ENCODE data around the gene EHBP1.

Gene EHBP1

DNA sequence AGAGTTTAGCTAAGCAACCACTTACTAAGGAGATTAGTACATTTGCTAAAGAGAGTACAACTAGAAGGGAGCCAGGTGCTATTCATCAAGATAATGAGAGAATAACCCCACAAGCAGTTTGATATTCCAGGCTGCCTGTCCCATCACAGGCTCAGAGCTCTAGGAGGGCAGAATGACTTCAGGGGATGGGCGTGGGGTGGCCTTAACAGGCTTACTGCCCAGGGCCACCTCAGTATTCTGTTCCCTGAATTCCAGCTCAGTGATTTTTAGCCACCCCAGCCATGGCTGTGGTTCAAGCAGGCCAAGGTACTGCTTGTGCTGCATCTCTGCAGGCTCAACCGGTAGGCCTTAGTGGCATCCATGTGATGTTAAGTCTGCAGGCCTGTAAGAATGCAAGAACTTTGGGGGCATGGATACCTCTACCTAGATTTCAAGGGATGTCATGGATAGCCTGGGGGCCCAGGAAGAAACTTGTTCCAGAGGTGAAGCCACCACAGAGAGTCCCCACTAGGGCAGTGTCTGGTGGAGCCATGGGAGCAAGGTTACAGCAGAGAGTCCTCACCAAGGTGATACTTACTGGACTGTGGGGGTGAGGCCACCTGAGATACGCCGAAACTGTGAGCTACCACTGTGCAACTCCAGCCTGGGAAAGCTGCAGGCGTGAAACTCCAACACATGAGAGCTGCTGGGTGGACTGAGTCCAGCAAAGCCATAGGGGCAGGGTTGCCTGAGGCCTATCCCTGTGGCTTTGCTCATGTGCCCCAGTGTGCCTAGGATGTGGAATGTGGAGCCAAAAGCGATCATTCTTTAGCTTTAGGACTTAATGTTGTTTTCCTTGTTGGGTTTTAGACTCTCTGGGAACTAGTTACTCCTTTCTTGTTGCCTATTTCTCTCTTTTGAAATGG is 107.7 kb downstream of the EHBP1 start:
- in situ Hi-C loops (cut with MboI; ENCODE audit: low sequenced_read_pairs): no loop called here

DNA sequence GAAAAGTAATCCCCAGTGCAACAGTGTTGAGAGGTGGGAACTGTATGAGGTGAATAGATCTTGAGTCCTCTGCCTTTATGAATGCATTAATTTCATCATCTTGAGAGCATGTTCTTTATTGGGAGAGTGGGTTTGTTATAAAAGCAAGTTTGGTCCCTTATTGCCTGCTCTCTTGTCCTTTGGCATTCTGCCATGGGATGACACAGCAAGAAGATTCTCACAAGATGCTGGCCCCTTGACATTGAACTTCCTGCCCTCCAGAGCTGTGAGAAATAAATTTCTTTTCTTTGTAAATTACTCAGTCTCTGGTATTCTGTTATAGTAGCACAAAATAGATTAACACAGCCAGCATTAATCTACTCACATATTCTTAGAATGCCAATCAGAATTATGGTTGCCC is 108.6 kb downstream of the EHBP1 start:
- in situ Hi-C loops (cut with MboI; ENCODE audit: low sequenced_read_pairs): no loop called here

DNA sequence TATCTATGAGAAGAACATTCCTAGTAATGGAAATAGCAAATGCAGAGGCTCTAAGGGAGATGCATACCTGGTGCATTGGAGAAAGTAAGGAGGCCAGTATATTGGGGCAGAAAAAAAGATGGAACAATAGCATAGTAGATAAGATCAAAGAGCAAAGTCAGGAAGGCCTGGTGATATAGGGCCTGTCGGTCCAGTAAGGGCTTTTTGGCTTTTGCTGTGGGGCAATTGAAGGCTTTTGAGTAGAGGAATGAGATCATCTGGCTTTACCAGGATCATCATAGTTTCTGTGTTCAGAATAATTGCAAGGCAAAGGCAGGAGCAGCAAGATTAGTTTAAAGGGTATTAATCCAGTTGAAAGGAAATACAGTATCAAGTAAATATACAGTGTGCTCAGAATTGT is 111.8 kb downstream of the EHBP1 start:
- in situ Hi-C loops (cut with MboI; ENCODE audit: low sequenced_read_pairs): no loop called here

DNA sequence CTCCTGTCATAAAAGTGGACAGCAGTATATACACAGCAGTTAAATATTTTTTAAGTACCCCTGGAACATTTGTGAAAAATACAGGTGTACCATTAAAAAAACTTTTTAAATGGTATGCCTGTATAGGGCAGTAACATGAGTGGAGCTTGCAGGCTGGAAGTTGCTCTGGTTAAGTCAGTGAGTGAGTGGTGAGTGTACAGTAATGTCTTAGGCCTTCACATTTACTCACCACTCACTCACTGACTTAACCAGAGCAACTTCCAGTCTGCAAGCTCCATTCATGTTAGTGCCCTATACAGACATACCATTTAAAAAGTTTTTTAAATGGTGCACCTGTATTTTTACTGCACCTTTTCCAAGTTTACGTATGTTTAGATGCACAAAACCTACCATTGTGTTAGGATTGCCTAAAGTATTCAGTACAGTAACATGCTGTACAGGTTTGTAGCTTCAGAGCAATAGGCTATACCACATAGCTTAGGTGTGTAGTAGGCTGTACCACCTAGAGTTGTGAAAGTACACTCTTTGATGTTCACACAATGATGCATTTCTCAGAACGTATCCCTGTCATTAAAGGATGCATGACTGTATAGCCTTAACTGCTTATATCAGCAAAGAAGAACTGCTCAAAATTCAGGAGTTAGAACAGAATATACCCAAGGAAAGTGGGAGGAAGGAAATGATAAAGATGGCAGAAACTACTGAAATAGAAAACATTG is 112.6 kb downstream of the EHBP1 start:
- in situ Hi-C loops (cut with MboI; ENCODE audit: low sequenced_read_pairs): no loop called here

DNA sequence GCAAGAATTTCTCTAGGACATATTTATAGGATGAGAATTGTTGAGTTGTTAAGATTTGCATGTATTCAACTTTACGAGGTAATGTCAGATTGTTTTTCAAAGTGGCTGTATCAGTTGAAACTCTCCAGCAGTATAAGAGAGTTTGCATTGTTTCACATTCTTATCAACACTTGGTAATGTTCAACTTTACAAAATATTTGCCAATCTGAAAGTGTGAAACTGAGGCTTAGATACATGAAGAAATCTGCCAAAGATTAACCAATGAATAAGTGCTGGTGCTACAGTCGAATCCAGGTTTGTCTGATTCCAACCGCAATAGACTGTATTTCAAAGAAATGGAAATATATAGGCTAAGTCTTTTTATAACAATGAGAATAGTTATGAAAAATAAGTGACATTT is 117.0 kb downstream of the EHBP1 start:
- in situ Hi-C loops (cut with MboI; ENCODE audit: low sequenced_read_pairs): no loop called here

DNA sequence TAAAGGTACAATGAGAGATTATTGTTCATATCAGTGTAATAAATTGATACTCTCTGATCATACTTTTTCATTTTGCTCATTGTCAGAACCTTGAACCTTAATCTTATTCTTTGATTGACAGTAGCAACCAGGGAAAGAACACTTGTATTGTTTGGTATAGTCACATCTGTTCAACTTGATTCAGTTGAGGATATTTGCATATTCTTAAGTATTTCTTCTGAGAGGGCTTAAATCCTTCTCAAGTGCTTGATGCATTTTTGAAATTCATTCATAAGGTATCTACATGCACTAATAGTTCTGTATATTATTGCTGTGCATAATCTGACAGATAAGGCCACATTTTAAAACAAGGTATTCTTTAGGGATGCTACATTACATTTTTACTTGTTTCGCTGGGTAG is 118.9 kb downstream of the EHBP1 start:
- in situ Hi-C loops (cut with MboI; ENCODE audit: low sequenced_read_pairs): no loop called here

DNA sequence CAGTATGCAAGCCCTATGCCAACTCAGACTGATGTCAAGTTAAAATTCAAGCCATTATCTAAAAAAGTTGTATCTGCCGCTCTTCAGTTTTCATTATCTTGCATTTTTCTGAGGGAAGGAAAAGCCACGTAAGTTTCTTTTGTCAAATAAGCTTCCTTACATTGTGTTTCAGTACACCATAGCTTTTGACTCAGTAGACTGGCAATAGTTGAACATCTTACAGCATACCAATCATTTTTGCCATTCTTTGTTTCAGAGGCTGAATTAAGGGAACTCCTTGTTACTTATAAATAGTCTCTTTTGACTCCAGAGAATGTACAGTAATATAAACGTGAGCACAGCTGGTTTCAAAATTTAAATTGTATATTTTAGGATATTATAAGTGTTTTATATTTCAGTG is 120.6 kb downstream of the EHBP1 start:
- in situ Hi-C loops (cut with MboI; ENCODE audit: low sequenced_read_pairs): no loop called here

DNA sequence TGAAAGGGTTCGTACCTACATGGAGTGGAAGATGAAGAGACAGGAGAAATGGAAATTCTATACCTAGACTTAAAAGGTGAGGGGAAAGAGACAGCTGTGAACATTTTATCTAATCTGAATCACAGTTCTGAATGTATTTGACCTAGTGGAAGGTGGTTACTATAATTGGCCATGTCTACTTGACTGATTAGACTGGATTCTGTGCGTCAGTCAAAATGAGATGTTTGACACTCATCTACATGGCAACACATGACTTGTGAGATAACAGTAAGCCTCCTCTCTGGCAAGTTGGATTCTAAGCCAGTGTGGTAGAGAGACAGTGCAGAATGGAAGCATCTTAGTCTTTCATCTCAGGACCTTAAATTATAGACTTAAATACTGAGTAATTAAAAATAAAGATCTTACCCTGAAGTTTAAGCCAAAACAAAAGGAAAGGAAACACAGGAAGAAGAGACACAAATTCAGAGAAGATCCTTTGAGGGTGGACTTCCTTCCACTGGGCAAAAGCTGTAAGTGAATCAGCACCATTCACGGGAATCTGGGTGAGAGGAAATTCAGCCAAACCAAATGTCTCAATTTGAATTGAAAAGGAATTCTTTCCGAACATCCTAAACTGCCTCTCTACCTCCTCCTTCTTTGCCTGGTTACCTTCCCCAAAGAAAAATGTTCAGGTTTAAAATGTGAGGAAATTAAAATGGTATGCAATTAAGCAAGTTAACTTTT is 121.6 kb downstream of the EHBP1 start:
- in situ Hi-C loops (cut with MboI; ENCODE audit: low sequenced_read_pairs): no loop called here

DNA sequence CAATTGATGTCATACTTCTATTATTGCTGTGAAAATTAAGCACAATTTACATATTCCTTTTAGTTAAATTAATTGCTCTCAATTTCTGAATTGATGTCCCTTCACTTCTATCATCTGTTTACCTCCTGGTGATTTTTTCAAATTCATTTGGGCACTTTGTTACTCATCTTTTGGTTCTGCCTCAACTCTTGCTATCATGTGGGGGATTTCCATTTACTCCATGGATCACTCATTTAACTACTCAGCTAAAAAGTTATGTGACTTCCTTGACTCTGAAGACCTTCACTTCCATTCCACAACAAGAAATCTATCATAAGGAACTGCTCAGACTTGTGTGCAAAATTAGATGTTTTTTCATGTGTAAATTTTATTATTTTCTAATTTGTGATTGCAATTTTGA is 126.2 kb downstream of the EHBP1 start:
- in situ Hi-C loops (cut with MboI; ENCODE audit: low sequenced_read_pairs): no loop called here

DNA sequence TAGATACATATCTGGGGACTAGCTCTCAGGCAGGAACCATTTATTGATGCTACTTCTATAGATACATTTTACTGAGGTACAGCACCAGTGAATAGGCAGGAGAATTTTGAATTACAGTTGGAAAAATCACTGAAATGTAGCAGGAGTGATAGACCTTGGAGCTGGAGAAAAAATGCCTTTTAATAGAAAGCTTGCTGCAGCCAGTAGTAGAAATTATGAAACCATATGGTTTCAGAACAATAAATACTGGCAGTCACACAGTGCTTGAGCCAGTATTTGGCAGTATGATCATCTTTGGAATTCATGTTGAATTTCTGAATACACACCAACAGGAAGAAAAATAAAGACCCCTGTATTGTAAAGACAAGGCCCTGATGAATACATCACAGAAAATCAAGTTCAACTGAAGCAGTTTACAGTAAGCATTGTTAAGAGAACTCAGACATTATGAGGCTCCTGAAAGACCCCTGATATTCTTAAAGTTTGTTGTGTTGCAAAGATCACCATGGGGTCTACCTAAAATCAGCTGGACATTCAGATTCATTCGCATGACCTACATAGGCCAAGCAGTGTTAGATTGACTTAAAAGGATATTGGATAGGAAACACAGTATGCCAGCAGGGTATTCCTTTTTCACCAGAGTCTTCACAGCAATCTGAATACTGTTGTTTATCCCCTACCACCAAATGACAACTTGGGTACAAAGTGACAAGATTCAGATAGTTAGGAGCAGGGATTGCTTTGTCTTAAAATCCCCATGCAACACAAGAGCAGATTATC is 139.0 kb downstream of the EHBP1 start:
- in situ Hi-C loops (cut with MboI; ENCODE audit: low sequenced_read_pairs): no loop called here

DNA sequence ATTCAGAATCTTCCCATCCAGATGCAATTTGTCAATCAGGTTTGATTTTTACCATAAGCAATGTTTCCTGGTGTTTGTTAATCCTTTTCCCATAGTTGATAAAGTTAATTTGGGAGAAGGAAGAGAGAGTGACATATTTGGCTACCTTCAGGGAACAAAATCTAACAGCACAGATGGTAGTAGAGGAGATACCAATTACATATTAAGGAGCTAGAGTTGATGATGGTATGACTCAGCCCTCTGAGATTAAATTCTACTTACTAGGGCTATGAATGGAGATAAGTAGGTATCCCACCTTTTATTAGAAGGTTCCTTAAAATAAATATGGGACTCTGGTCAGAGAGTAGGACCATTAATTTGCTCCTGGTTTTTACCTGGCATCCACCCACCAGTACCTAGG is 139.7 kb downstream of the EHBP1 start:
- in situ Hi-C loops (cut with MboI; ENCODE audit: low sequenced_read_pairs): no loop called here

DNA sequence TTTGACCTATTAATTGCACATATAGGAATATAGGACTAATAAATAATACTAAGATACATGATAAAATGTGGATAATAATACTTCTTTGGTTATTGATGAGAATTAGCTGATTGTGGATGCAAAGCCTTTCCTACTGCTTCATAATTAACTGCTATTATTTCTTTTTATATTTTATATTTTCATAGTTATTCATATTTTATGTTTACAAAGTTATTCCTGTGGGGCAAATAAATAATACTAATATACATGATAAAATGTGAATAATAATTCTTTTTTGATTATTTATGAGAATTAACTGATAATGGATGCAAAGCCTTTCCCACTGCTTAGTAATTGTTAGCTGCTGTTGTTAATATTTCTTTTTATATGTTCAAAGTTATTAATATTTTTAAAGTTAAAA is 146.7 kb downstream of the EHBP1 start:
- in situ Hi-C loops (cut with MboI; ENCODE audit: low sequenced_read_pairs): no loop called here

DNA sequence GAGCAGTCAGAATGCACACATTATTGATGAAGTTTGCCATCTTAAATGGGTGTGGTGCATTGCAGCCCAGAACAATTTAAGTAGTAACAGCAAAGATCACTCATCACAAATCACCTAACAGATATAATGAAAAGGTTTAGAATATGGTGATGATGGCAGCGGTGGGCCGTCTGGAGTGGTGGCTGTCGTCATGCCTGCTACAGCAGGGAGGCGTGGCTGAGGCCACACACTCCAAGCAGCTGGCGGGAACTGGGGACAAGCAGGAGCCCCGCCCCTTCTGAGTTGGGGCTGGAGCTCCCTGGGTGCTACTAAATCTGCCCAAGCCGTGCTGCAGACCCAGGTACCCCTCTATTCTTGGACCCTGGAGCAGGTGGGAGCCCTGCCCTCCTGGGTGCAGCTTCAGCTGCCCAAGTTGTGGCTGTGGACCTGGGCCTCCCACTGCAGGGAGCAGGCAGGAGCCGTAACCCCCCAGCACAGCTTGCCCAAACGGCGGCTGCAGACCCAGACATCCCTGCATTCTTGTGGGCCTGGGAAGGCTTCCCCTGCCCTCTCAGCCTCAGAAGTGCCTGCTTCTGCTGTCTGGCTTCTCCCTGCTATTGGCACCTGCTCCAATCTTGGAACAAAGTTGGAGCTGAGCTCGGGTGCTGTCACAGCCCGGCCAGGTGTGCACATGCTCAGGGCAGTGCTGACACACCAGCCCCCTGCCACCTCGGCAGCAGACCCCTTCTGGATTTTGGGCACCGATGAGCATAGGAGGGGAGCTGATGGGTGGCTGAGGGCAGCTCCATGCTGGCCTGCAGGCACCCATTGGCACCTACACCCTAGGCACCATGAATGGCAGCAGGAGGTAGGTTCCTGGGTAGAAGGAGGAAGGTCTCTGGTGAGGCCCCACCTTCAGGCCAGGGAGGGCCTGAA is 149.3 kb downstream of the EHBP1 start:
- in situ Hi-C loops (cut with MboI; ENCODE audit: low sequenced_read_pairs): no loop called here

DNA sequence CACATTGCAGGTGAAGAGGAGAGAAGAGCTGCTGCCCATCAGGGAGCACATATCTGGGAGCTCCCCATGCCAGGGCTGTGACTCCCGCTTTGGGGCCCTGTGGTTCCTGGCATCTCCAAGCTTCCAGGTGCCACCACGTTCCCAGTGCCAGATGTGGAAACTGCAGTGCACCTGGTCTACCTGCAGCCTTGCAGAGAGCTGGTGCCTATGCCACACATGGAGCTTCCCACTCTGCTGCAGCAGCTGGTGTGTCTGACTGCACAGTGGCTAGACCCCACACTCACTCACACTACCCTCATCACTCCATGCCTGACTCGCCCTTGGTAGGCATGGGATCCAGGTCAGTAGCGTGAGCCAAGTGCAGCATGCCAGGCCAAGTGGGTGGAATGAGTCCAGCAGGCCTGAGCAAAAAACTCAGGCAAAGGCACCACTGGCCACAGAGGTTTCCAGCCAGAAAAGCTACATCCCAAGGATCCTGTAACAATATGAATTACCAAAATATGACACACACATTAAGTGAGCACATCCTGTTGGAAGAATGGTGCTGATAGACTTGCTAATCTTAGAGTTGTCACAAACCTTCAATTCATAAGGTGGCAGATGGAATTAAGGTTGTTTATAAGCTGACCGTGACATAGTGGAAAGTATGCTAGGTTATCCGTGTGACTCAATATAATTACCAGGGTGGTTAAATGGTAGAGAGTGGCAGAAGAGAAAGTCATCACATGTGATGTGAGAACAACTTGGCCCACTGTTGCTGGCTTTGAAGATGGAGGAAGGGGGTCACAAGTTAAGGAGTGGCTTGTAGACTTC is 150.9 kb downstream of the EHBP1 start:
- in situ Hi-C loops (cut with MboI; ENCODE audit: low sequenced_read_pairs): no loop called here

DNA sequence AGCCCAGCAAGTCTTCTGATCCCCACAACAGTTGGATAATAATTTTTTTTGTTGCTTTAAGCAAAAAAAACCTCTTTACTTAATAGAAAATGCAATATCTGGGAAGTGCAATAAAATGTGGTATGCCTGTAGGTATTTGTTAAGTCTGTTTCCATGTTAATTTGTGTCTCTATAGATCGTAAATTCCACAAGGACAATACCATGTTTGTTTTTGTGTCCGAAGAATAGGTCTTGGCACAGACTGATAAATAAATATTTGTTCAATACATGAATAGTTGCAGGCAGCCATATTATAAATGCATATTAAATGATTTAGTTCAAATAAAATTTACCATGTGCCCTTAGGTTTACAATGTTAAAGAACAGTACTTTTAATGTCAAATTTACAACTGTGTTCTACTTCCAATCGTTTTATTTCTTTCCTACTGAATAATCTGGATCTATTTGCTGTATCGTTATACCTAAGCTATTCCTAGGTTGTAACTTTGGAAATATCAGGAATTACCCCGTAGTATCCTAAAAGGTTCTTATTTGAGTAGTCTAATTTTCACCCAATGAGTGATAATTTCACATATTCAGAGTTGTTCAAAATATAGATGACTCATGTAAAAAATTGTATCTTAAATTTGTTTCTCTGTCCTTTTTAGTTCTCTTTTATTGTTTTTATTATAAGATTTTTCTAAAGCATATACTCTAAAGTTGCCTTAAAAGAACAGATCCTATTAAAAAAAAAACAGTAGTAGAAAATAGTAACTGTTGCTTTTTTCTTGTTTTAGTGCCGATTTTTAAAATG is 151.8 kb downstream of the EHBP1 start:
- in situ Hi-C loops (cut with MboI; ENCODE audit: low sequenced_read_pairs): no loop called here

DNA sequence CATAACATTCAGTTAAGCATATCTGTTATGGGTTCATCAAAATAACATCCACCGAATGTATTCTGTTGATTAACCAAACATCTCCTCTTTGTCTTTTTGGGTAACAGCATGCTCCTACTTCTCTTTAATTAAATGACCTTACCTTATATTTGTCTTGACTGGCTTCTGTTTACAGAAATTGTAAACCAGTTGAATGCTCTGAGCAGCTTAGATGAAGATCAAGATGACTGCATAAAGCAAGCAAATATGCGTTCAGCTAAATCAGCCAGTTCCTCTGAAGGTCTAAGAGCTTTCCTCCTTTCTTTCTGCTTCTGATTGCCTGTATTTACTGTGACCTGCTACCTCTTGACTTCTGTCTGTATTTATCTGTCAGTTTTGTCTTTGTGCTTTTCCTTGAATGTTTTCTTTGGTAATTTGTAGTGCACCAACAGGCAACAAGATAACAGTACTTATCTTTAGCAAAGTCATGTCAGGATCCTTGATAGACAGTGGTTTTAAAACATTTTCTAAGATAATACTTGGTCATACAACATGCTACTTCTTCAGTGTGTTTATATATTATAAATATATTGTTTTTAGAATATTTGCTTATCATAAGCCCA is 152.8 kb downstream of the EHBP1 start:
- in situ Hi-C loops (cut with MboI; ENCODE audit: low sequenced_read_pairs): no loop called here

DNA sequence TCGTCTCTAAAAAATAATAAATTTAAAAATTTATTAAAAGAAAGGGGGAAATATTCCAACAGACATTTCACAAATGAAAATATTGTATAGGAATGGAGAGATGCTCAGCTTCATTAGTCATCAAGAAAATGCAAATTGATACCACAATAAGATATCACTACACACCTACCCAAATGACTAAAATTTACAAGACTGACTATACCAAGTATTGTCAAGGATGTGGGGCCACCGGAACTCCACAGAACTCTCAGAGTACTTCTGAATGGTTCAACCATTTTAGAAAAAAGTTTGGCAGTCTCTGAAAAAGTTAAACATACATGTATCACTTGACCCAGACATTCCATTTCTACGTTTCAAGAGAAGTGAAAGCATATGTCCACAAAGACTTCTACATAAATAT is 163.4 kb downstream of the EHBP1 start:
- in situ Hi-C loops (cut with MboI; ENCODE audit: low sequenced_read_pairs): no loop called here

DNA sequence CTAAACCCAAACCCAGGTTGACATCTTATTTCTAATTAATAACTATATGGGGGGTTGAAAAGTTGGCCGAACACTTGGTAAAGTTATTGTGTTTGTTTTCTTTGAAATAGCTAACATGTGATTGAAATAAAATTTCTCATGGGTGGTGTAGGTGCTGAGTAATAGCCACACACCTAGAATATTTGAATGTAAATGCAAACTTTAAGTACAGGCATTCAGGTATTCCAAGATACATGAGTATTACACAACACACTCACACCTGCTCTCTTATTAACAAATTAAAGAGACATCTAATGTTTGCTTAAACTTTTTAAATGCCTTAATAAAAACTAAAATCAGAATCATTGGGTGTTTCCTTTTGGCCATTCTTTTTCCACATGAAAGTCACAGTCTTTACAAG is 165.5 kb downstream of the EHBP1 start:
- in situ Hi-C loops (cut with MboI; ENCODE audit: low sequenced_read_pairs): no loop called here
